ENCODE measurements around the gene CPTP.

Gene CPTP

DNA sequence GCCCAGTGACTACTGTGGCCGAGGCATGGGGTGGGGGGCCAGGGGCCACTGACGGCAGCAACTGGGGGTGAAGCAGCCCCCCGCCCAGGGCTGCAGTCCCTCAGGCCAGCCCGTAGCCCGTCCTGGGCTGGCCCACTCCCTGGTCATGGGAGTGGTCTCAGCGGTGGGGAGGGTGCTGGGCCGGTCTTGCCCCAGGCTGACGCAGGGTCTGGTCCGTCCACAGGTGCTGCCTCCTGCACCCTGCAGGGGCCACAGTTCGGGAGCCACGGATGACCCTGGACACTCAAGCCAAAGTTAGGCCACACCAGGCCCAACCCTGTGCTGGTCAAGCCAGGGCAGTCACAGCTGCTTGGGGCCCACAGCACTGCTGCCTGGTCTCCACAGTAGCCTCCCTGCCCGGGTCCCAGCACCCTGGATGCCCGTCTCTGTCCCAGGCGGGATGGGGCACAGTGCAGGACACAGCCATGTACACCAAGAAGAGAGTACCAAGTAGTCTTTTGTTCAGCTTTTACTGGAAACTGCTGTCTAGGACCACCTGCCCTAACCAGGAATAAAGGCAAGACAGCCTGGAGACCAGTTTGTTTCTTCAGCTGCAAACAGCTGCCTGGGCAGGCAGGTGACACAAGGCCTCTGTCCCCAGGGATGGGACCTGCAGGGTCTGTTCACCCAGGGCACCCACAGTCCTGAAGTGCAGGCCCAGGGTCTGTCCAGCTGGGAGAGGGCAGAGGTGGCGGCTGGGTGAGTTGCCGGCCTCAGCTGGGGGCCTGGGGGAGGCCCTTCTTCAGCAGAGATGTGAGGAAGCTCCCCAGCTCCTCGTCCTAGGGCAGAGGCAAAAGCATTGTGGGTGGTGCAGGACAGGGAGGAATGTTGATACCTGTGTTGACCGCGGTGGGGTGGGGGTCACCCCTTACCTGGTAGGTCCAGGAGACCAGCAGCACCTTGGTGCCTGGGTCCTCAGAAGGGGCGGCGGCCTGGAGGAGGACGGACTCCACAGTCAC lies 13.2 kb upstream of the CPTP start:
- in situ Hi-C loops (cut with HindIII; ENCODE audit: low sequenced_read_pairs) = no loop called here
- no peak overlapping the region for H3K4me3 ChIP-seq (ENCODE audit: low read depth, low read length)
- no peak for DNase-seq (ENCODE audit: low read depth, low spot score)
- TF ChIP-seq, protein P1, sequence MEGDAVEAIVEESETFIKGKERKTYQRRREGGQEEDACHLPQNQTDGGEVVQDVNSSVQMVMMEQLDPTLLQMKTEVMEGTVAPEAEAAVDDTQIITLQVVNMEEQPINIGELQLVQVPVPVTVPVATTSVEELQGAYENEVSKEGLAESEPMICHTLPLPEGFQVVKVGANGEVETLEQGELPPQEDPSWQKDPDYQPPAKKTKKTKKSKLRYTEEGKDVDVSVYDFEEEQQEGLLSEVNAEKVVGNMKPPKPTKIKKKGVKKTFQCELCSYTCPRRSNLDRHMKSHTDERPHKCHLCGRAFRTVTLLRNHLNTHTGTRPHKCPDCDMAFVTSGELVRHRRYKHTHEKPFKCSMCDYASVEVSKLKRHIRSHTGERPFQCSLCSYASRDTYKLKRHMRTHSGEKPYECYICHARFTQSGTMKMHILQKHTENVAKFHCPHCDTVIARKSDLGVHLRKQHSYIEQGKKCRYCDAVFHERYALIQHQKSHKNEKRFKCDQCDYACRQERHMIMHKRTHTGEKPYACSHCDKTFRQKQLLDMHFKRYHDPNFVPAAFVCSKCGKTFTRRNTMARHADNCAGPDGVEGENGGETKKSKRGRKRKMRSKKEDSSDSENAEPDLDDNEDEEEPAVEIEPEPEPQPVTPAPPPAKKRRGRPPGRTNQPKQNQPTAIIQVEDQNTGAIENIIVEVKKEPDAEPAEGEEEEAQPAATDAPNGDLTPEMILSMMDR (IDR thresholded peaks at IDR 0.05; ENCODE audit: low read depth, low read length) = no peak

DNA sequence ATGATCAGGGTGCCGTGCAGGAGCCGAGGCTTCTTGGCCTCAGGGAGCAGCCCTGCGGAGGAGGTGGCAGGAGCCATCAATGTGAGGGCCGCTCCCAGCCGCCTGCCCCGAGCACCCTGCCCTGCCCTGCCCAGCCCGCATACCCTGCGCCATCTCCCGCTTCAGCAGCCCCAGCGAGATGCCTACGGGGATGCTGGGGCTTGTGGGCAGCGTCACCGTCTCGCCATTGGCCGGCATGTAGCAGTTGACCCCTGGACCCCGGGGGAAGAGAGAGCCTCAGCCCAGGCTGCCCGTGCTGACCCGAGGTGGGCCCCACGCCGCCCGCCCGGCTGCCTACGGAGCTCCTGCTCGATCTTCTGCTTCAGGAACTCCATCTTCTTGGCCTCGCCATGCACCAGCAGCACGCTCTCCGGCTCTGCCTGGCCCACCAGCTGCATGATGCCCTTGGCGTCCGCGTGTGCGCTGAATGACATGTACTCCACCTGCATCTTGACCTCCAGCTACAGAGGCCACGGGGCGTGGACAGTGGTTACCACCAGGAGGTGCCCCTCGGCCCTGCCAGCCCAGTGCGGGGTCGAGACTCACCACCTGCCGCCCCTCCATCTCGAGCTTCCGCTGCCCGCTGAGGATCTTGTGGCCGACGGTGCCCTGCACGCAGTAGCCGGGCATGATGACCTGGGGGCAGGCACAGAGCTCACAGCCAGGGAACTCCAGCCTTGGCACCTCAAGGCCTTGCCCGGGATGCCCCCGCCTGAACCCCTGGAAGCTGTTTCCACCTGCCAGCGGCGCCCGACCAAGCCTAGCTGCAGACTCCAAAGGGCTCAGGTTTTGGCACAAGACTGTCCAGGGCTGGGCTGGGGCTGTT lies 11.9 kb upstream of the CPTP start:
- in situ Hi-C loops (cut with HindIII; ENCODE audit: low sequenced_read_pairs) = no loop called here
- H3K4me3 ChIP-seq (ENCODE audit: low read depth, low read length) = no peak overlapping the region
- TF ChIP-seq, protein P1 (IDR thresholded peaks at IDR 0.05; ENCODE audit: low read depth, low read length) = no peak
- no peak for DNase-seq (ENCODE audit: low read depth, low spot score)

DNA sequence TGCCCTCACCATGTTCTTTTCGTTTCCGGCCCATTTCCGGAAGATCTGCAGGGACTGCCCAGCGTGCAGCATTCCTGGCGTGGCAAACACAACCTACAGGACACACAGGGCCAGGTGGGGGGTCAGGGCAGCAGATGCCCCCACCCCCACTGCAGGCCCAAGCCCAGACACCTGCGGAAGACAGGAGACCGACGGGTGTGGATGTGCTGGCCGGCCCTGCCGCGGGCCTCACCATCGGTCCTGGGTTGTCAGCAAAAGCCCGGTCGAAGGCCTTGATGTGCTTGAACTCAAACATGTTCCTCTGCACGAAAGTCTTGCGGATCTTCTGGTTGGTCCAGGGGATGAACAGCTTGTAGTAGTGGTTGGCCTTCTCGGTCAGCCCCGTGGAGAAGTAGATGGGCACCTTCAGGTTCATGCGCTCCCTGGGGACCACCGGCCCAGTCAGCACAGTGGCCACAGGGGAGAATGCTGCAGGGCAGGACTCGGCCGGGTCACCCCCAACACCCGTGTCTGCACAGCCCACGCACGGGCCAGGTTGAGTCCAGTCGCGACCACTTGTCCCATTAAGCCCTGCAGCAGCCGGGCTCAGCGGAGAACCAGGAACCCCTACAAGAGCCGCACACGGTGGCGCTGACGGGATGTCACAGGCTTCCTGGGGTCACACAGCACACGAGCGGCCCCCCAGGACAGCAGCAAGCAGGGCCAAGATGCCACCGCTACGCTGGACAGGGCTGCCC lies 10.9 kb upstream of the CPTP start:
- in situ Hi-C loops (cut with HindIII; ENCODE audit: low sequenced_read_pairs) = no loop called here
- H3K4me3 ChIP-seq (ENCODE audit: low read depth, low read length) = no peak overlapping the region
- DNase-seq (ENCODE audit: low read depth, low spot score) = no peak
- TF ChIP-seq, protein P1 (IDR thresholded peaks at IDR 0.05; ENCODE audit: low read depth, low read length) = no peak

DNA sequence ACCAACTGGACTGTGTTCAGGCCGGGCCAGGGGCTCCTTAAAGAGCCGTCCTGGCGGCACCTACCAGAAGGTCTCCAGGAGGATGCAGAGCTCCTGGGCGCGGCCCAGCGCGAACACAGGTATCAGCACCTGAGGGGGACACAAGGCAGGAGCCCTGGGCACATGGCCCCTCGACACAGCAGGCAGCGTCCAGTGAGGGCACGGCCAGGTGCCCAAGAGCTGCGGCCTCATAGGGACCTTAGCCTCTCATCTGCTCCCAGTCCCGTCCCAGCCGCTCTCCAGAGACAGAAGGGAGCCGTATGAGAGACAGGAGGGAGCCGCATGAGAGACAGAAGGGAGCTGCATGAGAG lies 10.4 kb upstream of the CPTP start:
- no peak for DNase-seq (ENCODE audit: low read depth, low spot score)
- TF ChIP-seq, protein P1 (IDR thresholded peaks at IDR 0.05; ENCODE audit: low read depth, low read length) = no peak
- in situ Hi-C loops (cut with HindIII; ENCODE audit: low sequenced_read_pairs) = no loop called here
- no peak overlapping the region for H3K4me3 ChIP-seq (ENCODE audit: low read depth, low read length)

DNA sequence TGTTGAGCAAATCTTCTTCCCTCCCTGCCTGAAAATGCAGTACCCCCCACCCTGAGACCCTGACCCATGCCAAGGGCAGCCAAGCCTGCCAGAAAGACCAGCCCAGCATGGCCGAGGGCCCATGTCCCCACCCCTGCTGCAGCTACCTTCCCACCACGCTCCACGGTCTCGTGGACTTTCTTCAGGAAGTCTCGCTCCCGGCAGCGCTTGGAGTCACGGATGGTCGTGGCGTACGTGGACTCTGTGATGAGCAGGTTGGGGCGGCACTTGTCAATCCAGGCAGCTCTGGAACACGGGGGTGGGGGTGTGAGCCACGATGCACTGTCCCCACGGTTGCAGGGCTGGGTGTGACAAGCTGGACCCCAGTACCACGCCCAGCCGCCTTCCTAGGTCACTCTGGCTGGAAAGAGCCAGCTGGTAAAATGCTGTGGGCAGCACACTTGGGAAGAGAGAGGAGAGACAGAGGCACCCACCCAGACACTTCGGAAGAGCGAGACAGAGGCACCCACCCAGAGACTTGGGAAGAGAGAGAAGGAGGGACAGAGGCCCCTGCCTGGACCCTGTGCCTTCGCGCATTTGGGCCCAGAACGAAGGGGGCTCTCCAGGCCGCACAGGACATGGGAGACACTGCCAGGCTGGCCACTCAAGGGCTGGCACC lies 9.8 kb upstream of the CPTP start:
- in situ Hi-C loops (cut with HindIII; ENCODE audit: low sequenced_read_pairs) = no loop called here
- no peak for DNase-seq (ENCODE audit: low read depth, low spot score)
- TF ChIP-seq, protein P1 (IDR thresholded peaks at IDR 0.05; ENCODE audit: low read depth, low read length) = no peak
- H3K4me3 ChIP-seq (ENCODE audit: low read depth, low read length) = no peak overlapping the region
